ENCODE measurements around the gene AFDN.

Gene AFDN

DNA sequence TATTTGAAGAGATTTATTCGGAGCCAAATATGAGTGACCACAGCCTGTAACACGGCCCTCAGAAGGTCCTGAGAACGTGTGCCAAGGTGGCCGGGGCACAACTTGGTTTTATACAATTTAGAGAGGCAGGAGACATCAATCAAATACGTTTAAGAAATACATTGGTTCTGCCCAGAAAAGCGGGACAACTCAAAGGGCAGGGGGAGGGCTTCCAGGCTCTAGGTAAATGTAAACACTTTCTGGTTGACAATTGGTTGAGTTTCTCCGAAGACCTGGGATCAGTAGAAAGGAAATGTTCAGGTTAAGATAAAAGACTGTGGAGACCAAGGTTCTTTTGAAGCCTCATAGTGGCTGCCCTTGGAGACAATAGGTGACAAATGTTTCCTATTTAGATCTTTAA, 151.9 kb downstream of the AFDN start:
- no peak for DNase-seq (ENCODE audit: low read depth)

DNA sequence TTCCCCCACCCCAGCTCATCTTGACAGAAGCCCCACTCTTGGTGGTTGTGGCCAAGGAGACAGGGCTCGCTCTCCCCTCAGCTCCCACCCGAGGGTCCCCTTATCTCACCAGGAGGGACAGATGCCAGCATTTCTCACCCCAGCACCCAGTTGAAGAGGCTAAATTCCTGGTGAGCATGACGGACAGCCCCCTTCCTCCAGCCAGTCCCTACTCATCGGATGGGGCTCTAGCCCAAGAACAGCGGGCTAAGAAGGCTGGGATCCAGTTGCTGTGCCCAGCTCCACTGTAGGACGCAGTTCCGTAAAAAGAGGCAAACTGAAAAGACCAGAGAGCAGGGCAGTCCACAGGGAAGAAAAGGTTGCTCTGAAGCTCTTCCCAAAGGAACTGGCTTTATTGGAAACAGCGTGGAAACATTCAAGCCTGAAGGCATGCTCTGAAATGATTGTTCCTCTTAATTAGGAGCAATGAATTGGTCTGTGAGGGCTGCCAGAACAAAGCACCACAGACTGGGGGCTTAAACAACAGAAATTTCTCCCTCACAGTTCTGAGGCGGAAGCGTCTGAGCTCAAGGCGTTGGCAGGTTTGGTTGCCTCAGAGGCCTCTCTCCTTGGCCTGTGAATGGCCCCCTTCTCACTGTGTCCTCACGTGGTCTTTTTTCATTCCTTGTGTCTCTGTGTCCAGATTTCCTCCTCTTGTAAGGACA, 152.9 kb downstream of the AFDN start:
- no peak for DNase-seq (ENCODE audit: low read depth)

DNA sequence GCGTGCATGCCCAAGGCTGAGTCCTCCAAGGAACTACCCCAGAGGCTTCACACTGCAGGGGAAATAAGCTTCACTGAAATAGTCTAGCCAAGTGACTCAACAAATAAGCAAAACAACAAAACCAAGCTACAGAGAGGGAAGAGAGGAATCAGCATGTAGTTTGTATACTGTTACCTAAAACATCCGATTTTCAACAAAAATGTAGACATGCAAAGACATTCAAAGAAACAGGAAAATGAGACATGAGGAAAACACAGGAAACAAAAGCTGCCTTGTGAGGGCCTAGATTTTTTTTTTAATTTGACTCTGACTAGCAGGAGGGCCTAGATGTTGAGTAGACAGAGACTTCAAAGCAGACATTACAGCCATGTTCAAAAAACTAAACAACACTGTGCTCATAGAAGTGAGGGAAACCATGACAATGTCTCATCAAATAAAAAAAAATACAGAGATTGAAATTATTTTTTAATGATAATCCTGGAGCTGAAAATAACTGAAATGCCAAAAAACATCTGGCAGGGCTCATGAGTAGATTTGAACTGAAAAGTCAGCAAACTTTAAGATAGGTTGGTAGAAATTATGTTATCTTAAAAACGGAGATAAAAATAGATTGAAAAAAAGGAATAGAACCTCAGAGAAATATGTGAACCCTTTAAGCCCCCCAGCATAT, 154.3 kb downstream of the AFDN start:
- no peak for DNase-seq (ENCODE audit: low read depth)

DNA sequence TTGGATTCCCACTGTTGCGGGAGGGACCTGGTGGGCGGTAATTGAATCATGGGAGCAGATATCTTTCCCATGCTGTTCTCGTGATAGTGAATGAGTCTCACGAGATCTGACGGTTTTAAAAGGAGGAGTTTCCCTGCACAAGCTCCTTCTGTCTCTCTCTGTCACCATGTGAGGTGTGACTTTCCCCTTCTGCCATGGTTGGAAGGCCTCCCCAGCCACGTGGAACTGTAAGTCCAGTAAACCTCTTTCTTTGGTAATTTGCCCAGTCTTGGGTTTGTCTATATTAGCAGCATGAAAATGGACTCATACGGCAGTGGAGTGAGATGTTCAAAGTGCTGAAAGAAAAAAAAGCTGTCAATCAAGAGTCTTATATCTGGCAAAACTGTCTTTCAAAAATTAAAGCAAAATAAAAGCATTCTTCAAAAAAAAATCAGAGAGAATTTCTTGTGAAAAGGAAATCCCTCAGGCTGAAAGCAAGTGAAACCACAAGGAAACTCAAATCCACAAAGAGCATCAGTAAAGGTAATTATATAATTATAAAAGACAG, 155.3 kb downstream of the AFDN start:
- DNase-seq (ENCODE audit: low read depth): no peak

DNA sequence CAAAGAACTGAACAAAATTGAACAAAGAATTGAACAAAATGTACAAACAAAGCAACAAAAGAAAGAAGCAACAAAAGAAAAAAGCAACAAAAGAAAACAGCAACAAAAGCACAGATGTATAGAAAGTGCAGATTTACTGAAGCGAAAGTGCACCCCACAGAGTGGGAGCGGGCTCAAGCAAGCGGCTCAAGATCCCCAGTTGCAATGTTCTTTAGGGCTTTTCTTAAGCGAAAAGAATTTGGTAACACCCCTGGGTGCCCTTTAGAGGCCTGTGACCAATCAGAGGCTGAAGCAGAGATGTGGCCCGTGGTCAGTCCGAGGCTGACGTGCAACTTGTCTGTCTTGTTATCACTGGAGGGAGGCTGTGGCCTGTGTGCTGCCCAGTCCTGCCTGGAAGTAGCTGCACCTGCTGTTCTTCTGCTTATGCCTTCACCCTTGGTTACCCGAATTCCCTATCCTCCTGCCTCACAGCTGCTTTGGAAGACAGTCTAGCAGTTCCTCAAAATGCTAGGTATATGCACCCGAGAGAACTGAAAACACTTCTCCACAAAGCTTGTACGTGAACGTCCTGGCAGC, 157.5 kb downstream of the AFDN start:
- DNase-seq (ENCODE audit: low read depth): no peak

DNA sequence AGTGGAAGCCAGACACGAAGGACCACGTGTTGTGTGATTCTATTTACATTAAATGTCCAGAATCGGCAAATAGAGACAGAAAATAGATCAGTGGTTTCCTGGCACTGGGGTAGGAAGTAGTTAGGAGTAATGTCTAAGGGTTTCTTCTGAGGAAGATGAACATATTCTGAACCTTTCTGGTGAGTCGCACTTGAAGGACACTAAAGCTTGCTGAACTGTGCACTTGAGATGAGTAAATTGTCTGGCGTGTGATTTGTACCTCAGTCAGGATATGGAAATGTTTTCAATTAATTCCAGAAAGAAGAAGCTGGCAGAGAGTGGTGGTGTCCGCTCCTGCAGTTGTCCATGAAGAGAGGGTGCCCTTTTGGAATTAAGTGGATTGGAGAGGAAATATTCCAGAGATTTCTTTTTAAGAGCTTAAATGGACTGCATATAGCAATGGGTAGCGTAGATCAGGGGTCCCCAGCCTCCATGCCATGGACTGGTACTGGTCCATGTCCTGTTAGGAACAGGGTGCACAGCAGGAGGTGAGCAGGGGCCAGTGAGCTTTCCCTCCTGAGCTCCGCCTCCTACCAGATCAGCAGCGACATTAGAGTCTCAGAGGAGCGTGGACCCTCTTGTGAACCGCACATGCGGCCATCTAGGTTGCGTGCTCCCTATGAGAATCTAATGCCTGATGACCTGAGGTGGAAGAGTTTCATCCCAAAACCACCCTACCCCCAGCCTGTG, 158.3 kb downstream of the AFDN start:
- no peak for DNase-seq (ENCODE audit: low read depth)

DNA sequence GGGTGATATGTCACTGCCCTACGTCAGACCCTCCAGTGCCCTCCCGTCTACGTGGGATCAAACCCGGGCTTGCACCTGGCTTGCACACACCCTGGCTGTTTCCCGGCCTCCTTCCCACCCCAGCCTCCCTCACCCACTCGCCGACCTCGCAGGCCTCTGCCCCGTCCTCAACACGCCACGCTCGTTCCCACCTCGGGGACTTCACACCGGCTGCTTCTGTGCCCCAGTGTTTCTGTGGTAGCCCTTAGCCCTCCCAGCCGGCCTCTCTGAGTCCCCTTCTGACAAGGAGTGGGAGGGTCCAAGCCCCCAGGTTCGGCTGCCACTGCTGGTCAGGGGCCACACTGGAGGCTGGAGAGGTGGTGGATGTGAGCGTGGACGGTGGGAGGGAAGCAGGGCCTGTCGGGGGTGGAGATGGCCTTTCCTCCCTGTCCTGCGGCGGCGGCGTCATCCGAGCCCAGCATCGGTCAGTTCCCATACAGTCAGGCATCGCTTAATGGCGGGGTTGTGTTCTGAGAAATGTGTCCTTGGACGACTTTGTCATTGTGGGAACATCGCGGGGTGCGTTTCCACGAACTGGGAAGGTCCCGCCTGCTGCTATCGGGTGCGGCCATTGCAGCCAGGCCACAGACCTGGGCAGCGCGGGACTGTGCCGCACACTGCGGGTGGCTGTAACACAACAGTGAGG, 159.3 kb downstream of the AFDN start:
- DNase-seq (ENCODE audit: low read depth): no peak

DNA sequence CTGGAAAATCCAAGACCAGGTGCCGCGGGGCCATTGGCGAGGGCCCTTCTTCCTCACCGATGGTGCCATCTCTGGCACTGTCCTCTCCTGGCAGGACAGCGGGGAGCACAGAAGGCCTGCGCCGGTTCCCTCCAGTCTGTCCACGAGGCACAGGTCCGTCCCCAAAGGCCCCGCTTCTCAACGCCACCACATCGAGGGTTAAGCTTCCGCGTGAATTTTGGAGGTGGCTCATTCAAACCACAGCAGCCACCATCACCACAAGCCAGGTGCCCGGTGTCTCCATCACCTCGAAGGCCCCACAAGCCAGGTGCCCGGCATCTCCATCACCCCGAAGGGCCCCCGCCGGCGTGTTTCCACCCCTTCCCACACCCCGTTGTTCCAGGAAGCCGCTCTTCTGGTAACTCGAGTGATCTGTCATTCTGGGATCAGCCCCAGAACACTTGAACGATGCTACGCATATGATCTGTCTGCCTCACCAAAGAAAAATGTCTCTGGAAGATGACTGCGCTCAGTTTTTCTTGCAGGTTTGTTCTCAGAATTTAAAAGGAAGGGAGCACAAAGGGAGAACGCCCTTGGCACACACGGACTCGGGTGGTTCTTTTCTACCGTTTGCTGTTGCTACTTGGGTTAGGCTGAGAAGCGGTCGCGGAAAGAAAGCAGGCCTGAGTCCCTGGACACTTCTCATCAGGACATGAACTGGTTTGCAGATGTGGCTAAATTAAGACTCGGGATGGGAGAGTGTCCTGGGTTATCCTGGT, 160.9 kb downstream of the AFDN start:
- no peak for DNase-seq (ENCODE audit: low read depth)

DNA sequence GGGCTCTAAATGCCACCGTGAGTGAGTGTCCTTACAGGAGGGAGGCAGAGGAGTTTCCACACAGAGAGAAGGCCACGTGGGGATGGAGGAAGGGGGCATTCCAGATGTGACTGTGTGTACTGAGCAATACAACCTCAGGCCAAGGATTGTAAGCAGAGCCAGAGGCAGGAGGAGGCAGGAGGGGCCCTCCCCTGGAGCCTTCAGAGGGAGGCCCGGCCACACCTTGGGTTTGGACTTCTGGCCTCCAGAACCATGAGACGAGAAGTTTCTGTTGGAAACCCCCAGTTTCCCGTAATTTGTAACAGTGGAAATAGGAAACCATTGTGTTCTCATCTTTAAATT, 161.4 kb downstream of the AFDN start:
- DNase-seq (ENCODE audit: low read depth): no peak

DNA sequence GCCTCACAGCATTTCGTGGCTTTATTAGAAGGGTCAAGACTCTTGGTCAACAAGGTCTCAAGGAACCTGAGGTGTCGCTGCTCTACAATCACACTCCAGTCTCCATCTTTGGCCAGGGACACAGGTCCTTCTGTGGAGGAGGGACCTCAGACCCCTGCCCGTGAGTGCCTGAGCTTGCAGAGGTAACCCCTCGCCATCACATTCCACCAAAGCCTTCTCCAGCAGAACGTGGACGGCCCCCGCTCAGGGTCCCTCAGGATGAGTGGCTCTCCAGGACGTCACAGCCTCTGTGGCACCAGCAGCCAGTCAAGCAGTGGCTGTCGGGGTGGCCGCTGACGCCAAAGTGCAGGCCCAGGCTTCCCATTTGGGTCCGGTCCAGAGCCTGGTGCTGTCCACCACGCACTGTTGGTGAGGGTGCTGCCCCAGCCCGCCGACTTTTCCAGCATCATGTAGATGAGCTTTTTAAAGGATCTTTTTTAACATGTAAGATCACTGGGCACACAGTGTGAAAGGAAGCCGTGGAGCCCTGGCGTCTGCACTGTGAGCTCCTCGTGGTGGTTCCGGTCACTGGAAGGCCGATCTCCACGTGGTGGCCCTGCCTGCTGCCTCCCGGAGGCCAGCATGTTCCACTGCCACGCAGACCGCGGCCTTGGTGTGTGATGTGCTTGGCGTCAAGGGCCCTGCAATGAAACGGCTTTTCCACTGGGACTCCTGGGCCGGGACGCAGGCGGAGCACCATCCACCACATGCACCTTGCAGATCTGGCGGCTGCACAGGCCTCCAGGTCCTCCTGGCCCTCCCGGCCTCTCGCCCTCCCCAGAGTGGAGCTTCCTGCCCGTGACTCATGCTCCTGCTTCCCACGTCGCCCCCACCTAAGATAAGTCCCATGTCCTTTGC, 162.5 kb downstream of the AFDN start:
- DNase-seq (ENCODE audit: low read depth): no peak

DNA sequence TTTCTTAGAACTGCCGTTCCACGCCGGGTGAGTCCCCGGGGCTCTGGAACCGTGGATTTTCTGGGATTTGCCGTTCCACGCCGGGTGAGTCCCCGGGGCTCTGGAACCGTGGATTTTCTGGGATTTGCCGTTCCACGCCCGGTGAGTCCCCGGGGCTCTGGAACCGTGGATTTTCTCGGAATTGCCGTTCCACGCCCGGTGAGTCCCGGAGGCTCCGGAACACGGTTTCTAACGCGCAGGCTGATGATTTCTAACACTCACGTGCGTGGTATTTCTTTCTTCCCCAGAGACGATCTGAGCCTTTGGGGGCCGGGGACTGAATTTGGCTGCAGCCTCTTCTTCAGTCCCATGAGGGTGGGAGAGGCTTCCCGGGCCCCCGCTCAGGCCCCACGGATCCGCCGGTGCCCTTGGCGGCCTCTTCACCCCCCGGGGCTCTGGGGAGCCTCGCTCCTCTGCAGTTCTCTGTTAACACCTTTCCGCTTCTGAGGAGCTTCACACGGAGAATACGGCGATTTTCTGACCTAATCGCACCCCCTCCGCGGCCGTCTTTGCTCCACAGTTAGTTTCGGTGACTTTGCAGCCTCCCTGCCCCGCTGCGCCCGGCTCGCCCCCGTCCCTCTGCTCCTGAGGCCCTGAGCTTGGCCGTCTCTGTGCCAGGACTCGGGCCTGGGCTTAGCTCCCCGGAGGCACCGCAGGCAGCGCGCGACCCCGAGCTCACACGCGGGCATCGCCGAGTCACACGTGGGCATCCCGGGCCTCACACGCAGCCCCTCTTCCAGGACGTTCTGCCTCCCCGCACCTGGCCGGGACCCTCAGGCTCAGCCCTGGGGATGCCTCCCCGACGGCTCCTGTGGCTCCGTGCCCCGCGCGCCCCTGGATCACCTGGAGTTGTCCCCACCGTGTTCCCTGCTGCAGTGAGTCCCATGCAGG, 163.6 kb downstream of the AFDN start:
- DNase-seq (ENCODE audit: low read depth): no peak

DNA sequence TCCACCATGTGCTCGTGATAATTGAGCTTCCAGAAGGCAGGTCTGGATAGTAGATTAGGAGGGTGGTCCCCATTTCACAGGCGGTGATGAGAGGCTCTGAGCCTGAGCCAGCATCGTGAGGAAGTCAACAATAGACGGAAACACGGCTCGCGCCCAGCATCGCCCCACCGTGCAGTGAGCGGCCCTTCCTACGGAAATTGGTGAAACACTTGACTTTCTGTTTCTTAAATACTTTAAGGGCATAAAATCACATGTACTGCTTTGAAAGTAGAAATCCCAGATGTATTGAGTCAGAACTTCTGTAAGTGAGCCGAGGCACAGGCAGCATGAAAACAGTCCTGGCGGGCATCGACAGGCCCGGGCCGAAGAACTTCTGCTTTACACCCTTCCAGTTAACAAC, 166.5 kb downstream of the AFDN start:
- no peak for DNase-seq (ENCODE audit: low read depth)

DNA sequence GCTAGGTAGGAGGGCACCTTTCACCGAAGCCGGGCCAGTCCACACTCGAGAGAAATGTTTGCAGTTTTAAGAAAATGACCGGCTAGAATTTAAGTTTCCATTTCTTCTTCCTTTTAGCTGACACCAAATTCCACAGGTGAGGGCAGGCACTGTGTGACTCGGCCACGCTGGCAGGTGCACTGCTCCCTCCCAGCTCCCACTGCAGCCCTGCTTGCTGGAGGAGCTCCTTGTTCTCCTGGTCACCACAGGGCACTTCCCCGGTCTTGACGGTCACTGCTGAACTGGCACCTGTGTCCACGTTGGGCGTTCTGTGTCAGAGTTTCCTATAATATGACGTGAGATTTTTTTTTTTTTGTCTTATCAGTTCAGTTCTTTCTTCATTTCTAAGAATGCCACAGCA, 167.1 kb downstream of the AFDN start:
- DNase-seq (ENCODE audit: low read depth): no peak

DNA sequence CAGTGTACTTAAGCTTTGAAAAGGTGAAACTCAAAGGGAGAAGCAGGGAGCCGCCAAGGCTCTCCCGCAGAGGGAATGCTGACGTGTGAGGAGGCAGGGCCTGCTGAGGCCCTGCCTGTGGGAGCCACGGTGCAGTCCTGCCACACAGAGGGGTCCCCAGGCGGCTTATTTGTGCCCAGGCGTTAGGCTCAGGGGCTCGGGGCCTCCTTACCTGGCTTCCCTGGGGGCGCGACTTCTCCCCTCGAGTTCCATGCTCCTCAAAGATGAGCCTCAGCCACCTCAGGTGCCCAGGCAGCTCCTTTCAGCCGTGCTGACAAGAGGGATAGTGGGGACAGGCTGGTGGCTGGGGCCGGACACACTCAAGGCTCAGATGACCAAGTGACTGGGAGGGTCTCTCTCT, 168.6 kb downstream of the AFDN start:
- DNase-seq (ENCODE audit: low read depth): no peak

DNA sequence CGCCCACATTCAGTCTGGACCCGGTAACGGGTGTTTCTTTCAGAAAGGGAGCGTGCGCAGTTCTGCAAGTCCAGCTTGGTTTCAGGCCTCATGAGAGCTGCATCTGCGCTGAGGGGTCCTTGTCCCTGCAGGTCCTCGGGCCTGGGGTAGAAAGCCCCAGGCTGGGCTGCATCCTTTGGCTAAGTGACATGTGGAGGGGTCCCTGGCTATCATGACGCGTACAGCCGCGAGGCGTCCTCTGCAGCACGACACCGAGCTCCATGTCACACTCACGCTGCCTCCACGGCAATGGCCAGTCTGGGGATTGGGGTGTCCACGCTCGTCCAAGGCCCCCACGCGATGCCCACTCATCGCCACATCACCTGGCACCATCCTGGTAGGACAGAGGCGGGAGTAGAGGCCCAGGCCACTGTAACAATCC, 169.0 kb downstream of the AFDN start:
- DNase-seq (ENCODE audit: low read depth): no peak

DNA sequence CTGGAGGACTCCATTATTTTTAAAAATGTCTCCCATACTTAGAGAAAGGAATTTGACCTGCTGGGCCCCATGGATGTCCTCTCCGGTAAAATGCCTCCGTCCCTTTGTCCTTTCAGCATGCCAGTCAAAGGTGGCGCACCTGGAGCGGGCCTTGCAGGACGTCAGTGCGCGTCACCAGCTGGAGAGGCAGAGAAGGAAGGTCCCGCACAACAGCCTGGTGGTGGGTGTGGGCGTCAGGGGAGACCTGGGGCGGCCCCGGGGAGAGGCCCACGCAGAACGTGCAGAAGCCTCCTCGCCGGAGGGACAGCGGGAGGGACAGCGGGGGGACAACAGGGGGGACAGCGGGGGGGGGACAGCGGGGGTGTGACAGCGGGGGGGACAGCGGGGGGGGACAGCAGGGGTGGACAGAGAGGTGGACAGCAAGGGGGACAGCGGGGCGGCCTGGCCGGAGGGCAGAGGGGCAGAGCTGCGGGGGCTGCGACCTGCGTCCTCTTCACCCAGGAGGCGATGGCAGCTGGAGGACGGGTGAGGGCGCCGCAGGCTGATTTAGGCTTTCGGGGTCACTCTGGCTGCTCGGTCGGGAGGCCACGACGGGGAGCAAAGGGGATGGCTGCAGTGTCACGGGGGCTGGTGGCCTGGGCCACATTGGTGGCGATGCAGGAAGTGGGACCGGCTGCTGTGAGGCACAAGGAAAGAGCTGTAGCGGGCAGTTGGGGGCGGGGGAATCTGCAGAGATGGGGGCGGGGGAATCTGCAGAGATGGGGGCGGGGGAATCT, 169.9 kb downstream of the AFDN start:
- no peak for DNase-seq (ENCODE audit: low read depth)

DNA sequence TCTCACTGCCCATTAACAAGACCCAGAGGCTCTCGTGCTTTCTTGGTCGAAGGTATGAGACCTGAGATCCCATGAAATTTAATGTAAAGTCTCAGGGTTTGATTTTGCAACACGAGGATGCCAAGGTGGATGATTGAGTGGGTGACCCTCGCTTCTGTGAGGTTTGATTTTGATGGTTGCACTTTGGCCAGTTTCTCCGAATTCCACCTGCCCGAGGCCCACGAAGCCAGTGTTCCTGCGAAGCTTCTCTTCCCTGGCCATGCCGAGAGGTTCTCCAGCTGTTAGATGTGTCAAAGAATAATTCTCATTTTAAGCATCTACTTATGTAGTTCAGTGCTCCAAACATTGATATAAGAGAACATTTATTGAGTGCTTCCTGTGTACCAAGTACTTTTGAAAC, 170.9 kb downstream of the AFDN start, which contains the start of gene KIF25:
TSS of gene KIF25 (plus strand) at position 30 of the 400 bp plus-strand sequence. CDS start 31,915 bp downstream, outside the sequence.
- DNase-seq (ENCODE audit: low read depth): no peak

DNA sequence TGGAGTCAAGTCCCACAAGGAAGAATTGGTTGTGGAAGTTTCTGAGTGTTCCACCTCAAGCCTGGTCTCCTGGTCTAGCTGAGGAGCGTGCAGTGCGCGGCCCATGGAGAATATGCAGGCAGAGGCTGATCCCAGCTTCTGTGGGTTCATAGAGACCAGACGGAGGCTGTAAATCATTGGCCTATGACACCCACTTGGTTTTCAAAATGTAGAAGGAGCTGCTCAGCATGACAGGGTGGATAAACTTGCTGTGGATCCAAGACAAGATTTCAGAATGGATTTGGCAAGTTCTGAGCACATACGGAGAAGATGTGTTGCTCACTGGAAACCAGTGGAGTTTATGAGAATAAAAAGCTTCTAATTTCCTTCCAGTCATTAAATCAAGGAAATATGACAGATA, 171.5 kb downstream of the AFDN start:
- no peak for DNase-seq (ENCODE audit: low read depth)

All from T follicular helper cell (primary cell).